ENCODE results near the gene LNP1.
A peak's percentile ranks its signal among the peaks of the same experiment; 100 is the strongest.
"Not testable (repeated sequence)": the region's sequence is repeated elsewhere in the genome, so short reads cannot be mapped to it uniquely, and the experiment has no call there.

The LNP1 gene, protein sequence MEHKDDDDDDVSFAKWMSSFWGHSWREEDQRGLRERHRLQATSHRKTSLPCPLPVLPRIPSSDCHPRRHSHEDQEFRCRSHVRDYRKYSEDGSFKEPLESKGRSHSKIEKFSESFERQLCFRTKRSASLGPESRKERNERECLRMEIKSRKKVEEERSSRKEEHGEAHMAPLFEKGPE

DNA sequence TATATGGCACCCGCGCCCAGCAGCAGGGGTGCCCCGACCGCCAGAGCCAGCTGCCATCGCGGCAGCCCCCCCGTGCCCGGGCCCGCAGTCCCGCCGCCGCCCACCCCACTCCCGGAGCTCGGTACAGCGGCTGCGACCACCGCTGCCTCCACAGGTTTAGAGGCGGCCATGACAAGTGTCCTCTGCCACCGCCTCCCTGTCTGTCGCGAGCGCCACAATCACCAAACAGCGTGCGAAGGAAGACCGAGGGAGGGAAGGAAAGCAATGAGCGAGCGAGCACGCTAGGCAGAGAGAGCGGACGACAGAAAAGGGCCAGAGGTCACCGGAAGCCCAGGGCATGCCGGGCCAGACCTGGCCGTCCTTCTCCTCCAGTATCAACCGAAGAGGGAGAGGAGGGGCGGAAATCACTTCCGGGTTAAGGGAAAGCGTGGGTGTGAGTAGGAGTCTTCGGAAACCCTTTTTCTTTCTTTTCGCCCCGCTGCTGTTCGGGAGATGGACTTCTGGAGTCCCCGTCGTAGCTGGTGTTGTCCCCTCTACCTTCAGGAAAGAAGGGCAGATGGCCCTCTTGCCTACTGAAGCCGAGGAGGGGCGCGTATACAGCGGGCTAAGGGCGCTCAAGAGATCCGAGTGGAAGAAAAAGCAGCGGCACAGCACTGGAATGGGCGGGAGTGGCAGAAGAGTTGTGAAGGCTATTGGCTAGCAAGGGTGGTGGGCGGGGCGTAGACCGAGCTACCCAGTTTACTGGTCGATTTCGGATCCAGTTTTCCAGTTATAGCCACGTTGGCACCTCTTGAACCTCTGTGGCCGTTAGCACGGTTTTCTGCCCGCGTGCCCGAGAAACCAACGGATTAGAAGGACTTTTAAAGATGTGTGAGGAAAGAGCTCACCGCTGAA, at the start of gene LNP1, which contains the start of gene TOMM70:
Gene LNP1 (plus strand): TSS at position 760 of the 894 bp plus-strand sequence. CDS start 28,191 bp downstream, outside the sequence.
Gene TOMM70 (minus strand): TSS at position 310 of the 894 bp plus-strand sequence. CDS start 140 bp downstream, at position 170.
- peak; percentile 97 for DNase-seq (ENCODE audit: low read depth)

DNA sequence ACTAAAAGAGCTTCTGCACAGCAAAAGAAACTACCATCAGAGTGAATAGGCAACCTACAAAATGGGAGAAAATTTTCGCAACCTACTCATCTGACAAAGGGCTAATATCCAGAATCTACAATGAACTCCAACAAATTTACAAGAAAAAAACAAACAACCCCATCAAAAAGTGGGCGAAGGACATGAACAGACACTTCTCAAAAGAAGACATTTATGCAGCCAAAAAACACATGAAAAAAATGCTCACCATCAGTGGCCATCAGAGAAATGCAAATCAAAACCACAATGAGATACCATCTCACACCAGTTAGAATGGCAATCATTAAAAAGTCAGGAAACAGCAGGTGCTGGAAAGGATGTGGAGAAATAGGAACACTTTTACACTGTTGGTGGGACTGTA, 49.6 kb upstream of the LNP1 start:
- not testable (repeated sequence) for DNase-seq (ENCODE audit: low read depth)

DNA sequence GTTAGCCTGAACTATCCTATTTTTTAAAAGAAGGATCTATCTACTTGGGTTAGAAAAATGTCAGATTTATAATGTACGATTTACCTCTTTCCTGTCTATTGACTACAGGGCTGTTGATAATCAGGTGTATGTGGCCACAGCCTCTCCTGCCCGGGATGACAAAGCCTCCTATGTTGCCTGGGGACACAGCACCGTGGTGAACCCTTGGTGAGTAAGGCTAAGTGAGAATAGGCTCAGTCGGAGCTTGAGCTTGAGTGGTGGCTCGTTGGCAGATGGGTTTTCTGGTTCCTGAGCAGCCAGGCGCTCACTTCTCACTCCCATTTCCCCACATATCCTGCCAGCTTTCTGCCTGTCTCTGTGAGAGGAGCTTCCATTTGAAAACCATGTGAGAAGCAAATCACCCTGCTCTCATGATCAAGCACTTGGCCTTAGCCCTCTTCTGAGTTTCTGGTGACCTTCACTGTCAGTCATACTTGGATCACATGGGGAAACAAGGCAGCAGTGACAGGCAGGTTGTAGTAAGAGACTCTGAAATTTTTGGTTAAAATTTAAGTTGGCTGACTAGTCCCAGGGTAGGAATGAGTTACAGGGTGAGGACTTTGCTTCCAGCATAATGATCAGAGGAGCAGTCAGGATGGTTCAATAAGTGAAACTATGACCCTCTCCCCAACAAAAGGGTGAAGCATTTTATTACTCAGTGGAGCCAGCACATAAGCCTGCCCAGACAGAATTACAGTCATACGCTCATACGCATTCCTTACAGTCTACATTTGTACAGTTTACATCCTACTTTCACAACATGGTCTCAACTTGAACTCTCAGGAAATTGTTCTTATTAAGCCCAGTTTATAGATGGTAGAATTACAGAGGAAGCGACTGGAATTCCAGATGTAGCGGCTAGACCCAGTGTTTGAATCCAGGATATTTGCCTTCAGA, 48.8 kb upstream of the LNP1 start:
- peak; percentile 95 for DNase-seq (ENCODE audit: low read depth)

DNA sequence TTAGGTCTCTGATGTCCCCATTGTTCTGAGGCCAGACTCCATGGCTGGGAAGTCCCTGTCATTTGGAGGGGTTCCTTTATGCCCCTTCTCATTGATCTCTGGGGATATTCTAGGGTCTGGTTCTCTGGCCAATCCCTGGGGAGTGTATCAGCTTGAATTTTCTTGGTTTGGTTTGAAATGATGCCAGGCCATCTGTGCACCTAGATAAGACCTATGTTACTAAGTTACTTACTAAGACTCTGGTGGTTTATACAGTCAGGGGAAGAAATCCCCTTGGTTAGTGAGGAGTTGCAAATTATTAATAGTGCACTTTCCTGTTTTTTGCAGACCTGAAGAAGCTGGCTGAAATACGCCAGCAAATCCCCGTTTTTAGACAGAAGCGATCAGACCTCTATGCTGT, 46.5 kb upstream of the LNP1 start:
- DNase-seq (ENCODE audit: low read depth): peak; percentile 73

DNA sequence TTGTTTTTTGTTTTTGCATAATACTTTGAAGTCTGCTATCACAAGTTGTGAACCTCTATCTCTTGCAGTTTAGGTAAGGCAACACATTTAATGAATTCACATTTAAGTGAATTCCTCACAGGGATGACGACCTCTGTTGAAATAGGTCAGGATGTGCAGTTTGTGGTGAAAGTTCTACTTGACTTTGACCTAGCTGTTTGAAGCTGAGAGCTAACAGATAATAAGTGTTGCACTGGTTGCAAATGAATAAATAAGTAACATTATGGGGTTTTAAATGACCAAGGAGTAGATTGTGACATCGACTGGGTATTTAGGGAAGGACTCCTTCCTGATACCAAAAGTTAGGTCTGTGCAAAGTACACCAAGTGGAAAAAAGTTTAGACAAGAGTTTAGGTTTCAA, 42.9 kb upstream of the LNP1 start:
- DNase-seq (ENCODE audit: low read depth): peak; percentile 21

DNA sequence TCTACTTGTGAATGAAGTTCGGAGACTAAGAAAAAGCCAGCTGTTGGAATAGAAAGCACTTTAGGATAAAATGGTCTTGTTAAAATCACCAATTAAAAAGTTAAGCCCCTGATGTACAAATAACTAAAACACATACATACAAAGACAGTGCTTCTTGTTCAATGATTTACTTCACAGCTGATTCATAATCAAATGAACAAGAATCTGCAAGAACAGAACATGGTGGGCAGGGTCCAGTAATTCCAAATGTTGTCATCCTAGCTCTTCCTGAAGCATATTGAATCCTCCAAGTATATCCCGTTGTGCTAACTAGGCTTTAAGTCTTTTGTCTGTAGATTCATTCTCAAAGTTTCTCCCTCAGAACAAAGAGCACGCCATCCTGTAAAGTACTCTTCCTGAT, 42.3 kb upstream of the LNP1 start:
- no peak for DNase-seq (ENCODE audit: low read depth)

DNA sequence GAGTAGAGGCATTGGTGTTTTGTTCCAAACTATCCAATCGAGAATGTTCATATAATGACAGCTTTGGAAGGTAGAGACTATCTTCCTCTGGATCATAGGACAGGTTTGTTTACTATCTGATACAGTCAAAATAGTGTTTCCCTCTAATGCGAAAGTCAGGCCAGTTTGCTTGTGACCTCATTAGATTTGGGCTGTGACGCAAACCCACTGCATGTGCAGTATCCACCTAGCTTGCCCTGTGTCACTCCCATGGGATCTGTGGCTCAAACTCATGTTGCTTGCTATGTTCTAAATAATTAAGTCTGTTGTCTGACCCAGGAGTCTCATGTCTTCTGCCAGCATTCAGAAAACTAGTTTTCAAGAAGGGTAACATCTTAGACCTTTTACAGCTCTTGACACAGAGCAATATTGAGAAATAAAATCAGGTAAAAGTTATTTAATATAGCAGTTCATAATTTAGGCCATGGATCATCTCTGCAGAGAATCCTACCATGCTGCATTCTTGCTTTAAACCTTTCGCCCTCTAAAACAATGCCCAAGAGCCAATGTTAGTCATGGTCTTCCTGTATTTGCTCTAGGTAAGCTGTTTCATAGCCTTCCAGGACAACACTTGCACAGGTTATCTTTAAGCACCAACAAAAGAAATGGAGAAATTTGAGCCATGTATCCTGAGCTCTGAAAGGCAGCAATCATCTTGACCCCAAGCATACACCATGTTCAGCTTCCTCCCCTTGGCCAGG, 40.4 kb upstream of the LNP1 start:
- DNase-seq (ENCODE audit: low read depth): no peak

DNA sequence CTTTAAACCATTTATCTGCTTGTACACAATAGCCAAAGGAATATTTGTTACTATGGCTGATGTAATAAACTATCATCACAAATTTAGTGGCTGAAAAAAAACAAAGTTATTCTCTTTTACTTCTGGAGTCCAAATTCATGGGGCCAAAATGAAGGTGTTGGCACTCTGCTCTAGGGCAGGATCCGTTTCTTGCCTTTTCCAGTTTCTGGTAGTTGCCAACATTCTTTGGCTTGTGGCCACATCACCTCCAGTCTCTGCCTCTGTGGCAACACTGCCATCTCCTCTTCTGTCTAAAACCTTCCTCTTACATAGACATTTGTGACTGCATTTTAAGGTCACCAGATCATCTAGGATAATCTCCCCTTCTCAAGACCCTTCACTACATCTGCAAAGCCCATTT, 39.4 kb upstream of the LNP1 start:
- no peak for DNase-seq (ENCODE audit: low read depth)

DNA sequence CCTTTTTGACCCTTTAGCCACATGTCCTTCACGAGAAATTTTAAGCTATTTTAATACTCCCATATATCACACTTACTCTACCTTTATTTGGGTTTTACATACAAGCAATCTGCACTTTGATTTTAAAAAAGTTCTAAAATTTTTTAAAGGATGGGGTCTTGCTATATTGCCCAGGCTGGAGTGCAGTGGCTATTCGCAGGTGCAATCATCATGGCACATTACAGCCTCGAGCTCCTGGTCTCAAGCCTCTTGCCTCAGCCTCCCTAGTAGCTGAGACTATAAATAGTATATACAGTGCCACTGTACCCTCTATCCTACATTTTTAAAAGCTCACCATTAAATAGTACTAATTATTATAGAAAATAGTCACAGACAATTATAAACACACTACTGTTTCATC, 36.9 kb upstream of the LNP1 start:
- DNase-seq (ENCODE audit: low read depth): no peak

DNA sequence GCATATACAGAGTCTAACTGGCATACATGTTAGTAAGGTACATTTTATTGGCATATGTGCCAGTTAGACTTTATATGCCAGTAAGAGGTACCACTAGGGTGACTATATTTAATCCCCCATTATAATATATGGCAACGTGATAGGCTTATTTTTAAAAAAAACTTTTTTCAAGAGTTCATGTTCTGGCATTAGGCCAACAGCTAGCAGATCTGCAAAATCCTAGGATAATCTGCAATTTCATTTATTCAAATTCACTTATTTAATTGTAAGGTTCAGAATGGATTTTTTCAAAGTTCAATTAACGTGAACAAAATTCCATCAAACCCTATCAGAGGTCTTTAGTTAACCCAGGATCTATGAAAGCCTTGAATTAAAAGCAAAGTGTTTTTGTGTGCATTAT, 34.9 kb upstream of the LNP1 start:
- DNase-seq (ENCODE audit: low read depth): no peak

DNA sequence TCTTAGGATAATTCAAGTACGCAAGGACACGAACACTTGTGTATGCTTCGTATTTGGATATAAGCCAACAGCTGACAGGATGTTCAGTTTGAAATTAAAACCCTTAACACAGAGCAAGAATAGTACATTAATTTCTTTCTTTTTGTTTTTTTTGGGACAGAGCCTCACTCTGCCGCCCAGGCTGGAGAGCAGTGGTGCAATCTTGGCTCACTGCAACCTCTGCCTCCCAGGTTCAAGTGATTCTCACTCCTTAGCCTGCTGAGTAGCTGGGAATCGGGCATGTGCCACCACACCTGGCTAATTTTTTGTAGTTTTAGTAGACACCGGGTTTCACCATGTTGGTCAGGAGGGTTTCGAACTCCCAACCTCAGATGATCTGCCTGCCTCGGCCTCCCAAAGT, 32.9 kb upstream of the LNP1 start:
- peak; percentile 34 for DNase-seq (ENCODE audit: low read depth)

DNA sequence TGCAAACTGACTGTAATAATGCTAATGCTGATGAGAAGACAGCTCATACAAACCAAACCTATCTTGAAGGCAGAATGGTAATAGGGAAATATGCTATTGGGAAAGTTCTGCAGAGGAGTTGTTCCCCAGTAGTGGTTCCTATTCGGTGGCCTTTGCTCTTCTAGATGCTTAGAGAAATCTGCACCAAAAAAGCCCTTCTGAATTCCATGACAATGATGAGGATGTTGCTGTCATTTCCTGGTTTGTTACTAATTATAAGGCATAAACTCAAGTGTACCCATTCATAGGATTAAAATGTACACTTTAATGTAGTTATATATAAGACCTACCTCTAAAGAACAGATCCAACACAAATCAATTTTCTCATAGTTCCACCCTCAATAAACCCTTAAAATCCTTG, 30.6 kb upstream of the LNP1 start:
- DNase-seq (ENCODE audit: low read depth): no peak

DNA sequence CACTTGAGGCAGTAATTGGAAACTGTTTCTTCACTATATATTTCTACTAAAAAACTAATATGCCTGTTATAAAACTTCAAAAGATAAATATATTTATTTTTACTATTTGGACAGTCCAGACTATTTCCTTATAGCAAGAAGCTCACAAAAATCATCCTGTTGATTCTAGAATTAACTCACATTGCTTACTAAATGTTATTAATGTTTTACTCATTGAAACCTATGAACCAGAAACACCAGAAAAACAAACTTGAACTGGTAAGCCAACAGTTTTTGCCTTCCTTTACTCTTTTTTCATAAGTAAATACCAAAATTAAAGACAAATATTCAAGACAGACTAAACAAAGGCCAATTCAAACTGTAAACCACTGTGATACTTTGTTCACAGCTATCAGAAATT, 26.8 kb upstream of the LNP1 start:
- no peak for DNase-seq (ENCODE audit: low read depth)

DNA sequence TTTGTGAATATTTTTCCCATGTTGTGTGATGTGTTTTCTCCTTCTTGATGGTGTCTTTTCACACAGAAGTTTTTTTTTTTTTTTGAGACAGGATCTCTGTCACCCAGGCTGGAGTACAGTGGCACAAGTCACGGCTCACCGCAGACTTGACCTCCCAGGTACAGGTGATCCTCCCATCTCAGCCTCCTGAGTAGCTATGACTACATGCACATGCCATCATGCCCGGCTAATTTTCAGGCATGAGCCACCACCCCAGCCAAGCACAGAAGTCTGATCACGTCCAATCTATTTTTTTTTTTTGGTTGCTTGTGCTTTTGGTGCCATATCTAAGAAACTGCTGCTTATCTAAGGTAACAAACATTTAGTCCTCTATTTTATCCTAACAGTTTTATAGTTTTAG, 25.0 kb upstream of the LNP1 start:
- DNase-seq (ENCODE audit: low read depth): no peak

DNA sequence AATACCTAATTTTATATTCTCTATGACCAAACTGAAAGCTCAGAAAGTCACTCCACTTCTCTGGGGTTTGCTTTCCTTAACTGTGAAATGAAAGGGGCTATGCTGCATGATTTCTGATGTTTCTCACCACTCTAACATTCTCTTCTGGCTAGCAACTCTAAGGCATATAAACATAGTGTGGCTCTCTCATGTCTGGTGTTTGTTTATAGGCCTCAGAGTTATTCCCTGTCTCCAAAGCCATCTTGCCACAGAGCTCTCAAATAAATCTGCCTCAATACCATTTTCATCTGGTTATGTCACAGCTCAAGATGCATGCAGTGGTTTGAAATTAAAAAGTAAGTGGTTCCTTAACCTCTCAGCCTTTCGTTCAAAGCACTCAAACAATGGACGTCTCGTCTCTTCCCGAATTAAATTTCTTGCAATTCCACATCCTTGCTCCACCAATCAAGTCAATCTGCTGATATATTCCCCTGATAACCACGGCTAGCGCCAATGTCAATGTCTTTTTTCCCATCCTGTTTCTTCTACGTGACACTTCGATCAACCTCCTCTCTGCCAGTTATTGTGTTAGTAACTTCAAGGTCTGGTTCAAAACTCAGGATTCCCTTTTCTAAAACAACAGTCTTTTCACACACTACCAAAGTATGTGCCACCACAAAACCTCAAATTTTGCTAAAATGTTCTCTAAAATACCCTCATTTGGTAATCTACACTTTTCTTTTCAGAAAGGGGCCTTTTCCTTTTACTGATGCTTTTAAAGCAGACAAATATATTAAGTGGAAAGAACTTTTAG, 16.4 kb upstream of the LNP1 start:
- peak; percentile 73 for DNase-seq (ENCODE audit: low read depth)

DNA sequence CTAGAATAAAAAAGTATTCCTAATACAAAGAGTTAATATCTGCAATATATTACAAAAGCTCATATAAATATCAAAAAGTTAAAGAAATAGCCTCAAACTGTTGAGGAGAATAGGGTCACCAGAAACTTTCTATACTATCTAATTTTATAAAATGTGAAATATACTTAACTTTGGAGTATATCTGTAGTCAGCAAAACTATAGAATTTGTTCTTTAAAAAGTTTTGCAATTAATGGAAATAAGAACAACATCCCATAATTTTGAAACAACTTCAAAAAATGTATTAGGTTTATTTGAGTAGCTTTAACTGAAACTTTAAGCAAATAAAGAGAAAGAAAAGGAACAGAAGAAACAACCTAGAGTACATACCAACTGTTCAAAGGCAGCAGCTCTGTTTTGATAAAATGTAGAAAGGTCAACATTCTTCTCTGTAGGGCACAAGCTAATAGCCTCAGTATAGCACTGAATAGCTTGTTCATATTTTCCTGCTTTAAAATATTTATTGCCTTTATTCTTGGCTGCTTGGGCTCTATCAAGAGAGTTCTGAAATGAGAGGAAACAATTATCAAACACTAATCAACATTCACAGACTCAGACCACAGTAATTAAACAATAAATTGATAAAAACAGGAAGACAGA, 14.8 kb upstream of the LNP1 start:
- DNase-seq (ENCODE audit: low read depth): peak; percentile 63

DNA sequence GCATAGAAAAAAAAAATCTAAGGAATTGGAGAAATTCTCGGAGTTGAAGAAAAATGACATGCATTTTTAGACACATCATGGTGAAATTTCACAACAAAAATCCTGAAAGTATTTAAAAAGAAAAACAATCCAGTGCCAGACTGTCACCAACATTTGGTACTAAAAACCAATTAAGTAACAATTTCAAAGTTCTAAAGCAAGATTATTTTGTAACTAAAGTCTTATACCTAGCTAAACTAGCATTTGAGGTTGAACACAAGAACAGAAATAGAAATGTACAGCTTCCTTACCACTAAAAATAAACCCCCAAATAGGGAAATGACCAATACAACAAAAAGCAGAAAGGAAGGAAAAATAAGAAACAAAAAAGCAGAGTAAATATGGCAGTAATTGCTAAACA, 12.3 kb upstream of the LNP1 start:
- no peak for DNase-seq (ENCODE audit: low read depth)

DNA sequence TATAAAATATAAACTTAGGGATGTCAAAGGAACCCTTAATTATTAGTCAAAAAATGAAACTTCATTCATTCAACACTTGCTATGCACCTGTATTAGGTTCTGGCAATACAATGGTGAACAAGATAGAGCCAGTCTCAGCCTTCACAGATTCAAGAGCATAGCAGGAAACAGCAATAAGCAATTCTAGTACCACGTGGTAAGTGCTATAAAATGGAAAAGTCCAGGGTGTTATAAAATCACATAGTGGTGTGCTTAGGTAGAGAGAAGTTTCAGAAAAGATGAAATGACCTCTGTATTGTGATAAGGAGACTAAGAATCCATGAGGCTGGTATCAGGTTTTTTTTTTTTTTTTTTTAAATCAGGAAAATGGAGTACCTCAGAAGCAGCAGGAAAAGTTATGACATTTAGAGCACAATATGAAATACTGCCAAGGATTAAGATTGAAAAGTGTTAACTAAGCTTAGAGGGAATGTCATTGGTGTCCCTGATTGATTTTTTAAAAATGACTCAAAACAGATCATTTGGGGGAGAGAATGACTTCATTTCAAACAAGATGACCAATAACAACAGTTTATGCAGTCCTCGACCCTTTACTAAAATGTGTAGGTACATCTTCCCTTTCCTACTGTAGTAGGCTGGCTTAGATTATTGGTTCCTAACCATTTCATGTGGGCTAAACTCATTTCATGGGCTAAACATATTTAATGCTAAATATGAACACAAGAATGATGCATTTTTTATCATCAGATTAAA, 5.5 kb upstream of the LNP1 start:
- no peak for DNase-seq (ENCODE audit: low read depth)

DNA sequence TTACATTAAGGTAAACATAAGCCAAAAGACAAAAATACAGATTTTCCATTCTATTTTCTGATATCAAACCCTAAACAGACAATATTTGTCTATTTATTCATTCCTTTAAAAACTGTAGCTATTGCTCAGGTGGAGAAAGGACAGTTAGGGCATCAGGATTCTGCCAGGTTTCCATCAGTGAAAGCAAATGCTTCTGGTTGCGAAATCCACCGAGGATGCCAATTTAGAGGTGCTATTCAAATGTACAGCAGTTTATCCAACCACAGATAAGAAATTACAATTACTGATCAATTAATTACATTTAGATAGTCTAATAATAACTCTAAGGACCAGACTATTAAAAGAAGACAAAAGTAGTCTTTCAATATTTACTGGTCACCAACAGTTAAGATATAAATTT, 4.4 kb upstream of the LNP1 start:
- DNase-seq (ENCODE audit: low read depth): no peak

Data from iris pigment epithelial cell (primary cell).